ENCODE data around the gene RPAIN.

Gene RPAIN

GRCh38 chr17:5419959-5420653 lies at the start of gene RPAIN:
TSS of gene RPAIN (plus strand) at chr17:5420182. CDS start at chr17:5420211, 29 bp downstream.
- DNase-seq = peak; percentile 93 to 95
- TF ChIP-seq POLR2A (IDR thresholded peaks at IDR 0.05; ENCODE audit: low read length) (peak; percentile 81), GATA1 (IDR thresholded peaks at IDR 0.05; ENCODE audit: low read depth, low read length) (no peak)

- TF ChIP-seq POLR2A (IDR thresholded peaks at IDR 0.05; ENCODE audit: low read length) (no peak), GATA1 (IDR thresholded peaks at IDR 0.05; ENCODE audit: low read depth, low read length) (no peak)
- no peak for DNase-seq
Observed at GRCh38 chr17:5370411-5370810, 49.6 kb upstream of the RPAIN start.

- TF ChIP-seq GATA1 (IDR thresholded peaks at IDR 0.05; ENCODE audit: low read depth, low read length) = no peak
- TF ChIP-seq POLR2A (IDR thresholded peaks at IDR 0.05; ENCODE audit: low read length) = no peak
- no peak for DNase-seq
Observed at GRCh38 chr17:5373112-5373511, 46.9 kb upstream of the RPAIN start.

GRCh38 chr17:5378566-5379207 lies 41.3 kb upstream of the RPAIN start:
- peak; percentile 15 for TF ChIP-seq POLR2A (IDR thresholded peaks at IDR 0.05; ENCODE audit: low read length)
- no peak for TF ChIP-seq GATA1 (IDR thresholded peaks at IDR 0.05; ENCODE audit: low read depth, low read length)
- no peak for DNase-seq

- TF ChIP-seq POLR2A (IDR thresholded peaks at IDR 0.05; ENCODE audit: low read length) = no peak
- no peak for TF ChIP-seq GATA1 (IDR thresholded peaks at IDR 0.05; ENCODE audit: low read depth, low read length)
- no peak for DNase-seq
Observed at GRCh38 chr17:5379351-5380107, 40.5 kb upstream of the RPAIN start.

- DNase-seq = no peak
- no peak for TF ChIP-seq GATA1 (IDR thresholded peaks at IDR 0.05; ENCODE audit: low read depth, low read length)
- TF ChIP-seq POLR2A (IDR thresholded peaks at IDR 0.05; ENCODE audit: low read length) = no peak
Observed at GRCh38 chr17:5380491-5381135, 39.4 kb upstream of the RPAIN start.

GRCh38 chr17:5381542-5381941 lies 38.4 kb upstream of the RPAIN start:
- TF ChIP-seq GATA1 (IDR thresholded peaks at IDR 0.05; ENCODE audit: low read depth, low read length) (no peak), POLR2A (IDR thresholded peaks at IDR 0.05; ENCODE audit: low read length) (no peak)
- DNase-seq = no peak

GRCh38 chr17:5391678-5392077 lies 28.3 kb upstream of the RPAIN start:
- no peak for DNase-seq
- TF ChIP-seq GATA1 (IDR thresholded peaks at IDR 0.05; ENCODE audit: low read depth, low read length) = no peak
- TF ChIP-seq POLR2A (IDR thresholded peaks at IDR 0.05; ENCODE audit: low read length) = no peak

- TF ChIP-seq GATA1 (IDR thresholded peaks at IDR 0.05; ENCODE audit: low read depth, low read length) = no peak
- TF ChIP-seq POLR2A (IDR thresholded peaks at IDR 0.05; ENCODE audit: low read length) = no peak
- DNase-seq = no peak
Observed at GRCh38 chr17:5396612-5397011, 23.4 kb upstream of the RPAIN start.

GRCh38 chr17:5399767-5400166 lies 20.2 kb upstream of the RPAIN start:
- no peak for DNase-seq
- no peak for TF ChIP-seq GATA1 (IDR thresholded peaks at IDR 0.05; ENCODE audit: low read depth, low read length)
- TF ChIP-seq POLR2A (IDR thresholded peaks at IDR 0.05; ENCODE audit: low read length) = no peak

GRCh38 chr17:5405400-5405799 lies 14.6 kb upstream of the RPAIN start:
- no peak for DNase-seq
- TF ChIP-seq GATA1 (IDR thresholded peaks at IDR 0.05; ENCODE audit: low read depth, low read length) (no peak), POLR2A (IDR thresholded peaks at IDR 0.05; ENCODE audit: low read length) (no peak)

- no peak for TF ChIP-seq POLR2A (IDR thresholded peaks at IDR 0.05; ENCODE audit: low read length)
- no peak for TF ChIP-seq GATA1 (IDR thresholded peaks at IDR 0.05; ENCODE audit: low read depth, low read length)
- peak; percentile 63 to 82 for DNase-seq
Observed at GRCh38 chr17:5408186-5408585, 11.8 kb upstream of the RPAIN start.

GRCh38 chr17:5410594-5411272 lies 9.2 kb upstream of the RPAIN start:
- TF ChIP-seq GATA1 (IDR thresholded peaks at IDR 0.05; ENCODE audit: low read depth, low read length) (no peak), POLR2A (IDR thresholded peaks at IDR 0.05; ENCODE audit: low read length) (no peak)
- no peak for DNase-seq

Data from erythroblast (primary cell).